Aortic smooth muscle cell (primary cell): ENCODE results near the gene EDN3. TPM values are rescaled to one million over a fixed set of nuclear protein-coding genes. Genes with fewer than 3 reads are reported as not detected.

Experiments
- total RNA-seq: library from RNA; depleted of rRNA; stranded (reverse); fragments of >200 nt; gene quantifications from 2 replicates; pipeline ENCODE4 v1.2.3, GENCODE V29; 2014

EDN3 gene, protein sequence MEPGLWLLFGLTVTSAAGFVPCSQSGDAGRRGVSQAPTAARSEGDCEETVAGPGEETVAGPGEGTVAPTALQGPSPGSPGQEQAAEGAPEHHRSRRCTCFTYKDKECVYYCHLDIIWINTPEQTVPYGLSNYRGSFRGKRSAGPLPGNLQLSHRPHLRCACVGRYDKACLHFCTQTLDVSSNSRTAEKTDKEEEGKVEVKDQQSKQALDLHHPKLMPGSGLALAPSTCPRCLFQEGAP
- total RNA-seq: not detected in 2 replicates

DNA sequence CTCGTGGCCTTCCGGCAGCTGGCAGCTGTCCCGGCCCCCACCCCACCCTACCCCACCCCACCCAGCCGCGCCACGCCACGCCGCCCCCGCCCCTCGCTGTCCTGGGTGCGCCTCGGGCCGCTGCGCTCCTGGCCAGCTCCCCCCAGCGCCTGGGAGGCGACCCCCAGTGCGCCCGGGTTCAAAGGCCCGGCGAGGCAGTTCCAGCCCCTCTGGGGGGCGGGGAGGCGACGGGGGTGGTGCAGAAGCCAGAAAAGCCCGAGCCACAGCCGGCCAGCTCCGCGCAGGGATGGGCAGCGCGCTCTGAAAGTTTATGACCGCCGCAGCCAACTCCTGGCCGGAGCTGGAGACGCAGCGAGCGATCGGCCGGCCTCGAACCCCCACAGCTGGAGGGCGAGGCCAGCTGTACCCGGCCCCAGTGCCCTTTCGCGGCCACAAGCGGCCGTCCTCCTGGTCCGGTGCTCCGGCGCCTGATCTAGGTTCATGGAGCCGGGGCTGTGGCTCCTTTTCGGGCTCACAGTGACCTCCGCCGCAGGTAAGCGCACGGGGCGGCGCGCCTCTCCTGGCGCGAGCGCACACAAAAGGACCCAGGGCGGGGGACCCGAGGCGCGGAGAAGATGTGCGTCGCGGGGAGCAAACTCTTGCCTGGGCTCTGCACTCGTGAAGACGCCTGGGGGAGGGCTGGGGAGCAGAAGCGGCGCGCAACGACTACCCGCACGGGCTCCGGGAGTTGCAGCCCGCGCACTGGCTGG lies at the start of gene EDN3:
EDN3 (plus strand) TSS at position 279 of the 749 bp plus-strand sequence; CDS start at position 481, 202 bp downstream.

Other genes starting within 250 kb of the EDN3 start
- not detected in 2 replicates for gene ZNF831, start 136.8 kb upstream of the EDN3 start, total RNA-seq